Aorta (tissue), 5 donors: ENCODE data around the gene DAND5. TPM values are rescaled to one million over a fixed set of nuclear protein-coding genes. Genes with fewer than 3 reads are reported as not detected.
"Not testable (repeated sequence)": the region's sequence is repeated elsewhere in the genome, so short reads cannot be mapped to it uniquely, and the experiment has no call there.

ENCODE experiments used
- ATAC-seq: fragments of 200-7000 bp; cut with Tn5 transposase; one replicate; pipeline ENCODE4 v1.9.1; 2022; ENCODE audit warnings: moderate library complexity; ENCODE audit not compliant: low FRiP score
- DNase-seq, 2 donors: peaks; one replicate each; pipeline ENCODE4 v3.0.0-alpha.2; 2020
- H3K27ac ChIP-seq, 2 donors: one replicate each; pipeline ENCODE4 v1.5.1; 2013; ENCODE audit warnings: low read length in 2 of 2, mild to moderate bottlenecking in 2 of 2, moderate library complexity in 2 of 2, control low read depth in 1 of 2, inconsistent platforms in 1 of 2, low read depth in 1 of 2
- H3K27me3 ChIP-seq, 2 donors: one replicate each; pipeline ENCODE4 v1.6.1; 2013; ENCODE audit warnings: control low read depth in 1 of 2, low read length in 1 of 2, mild to moderate bottlenecking in 1 of 2, moderate library complexity in 1 of 2; ENCODE audit not compliant: insufficient read depth in 2 of 2, control insufficient read depth in 1 of 2
- H3K36me3 ChIP-seq, 2 donors: one replicate each; pipeline ENCODE4 v1.6.1; 2013; ENCODE audit warnings: control low read depth in 1 of 2, low read length in 1 of 2, mild to moderate bottlenecking in 1 of 2; ENCODE audit not compliant: insufficient read depth in 2 of 2, control insufficient read depth in 1 of 2
- H3K4me1 ChIP-seq, 2 donors: one replicate each; pipeline ENCODE4 v1.6.1; 2013; ENCODE audit warnings: low read length in 2 of 2, control low read depth in 1 of 2, mild to moderate bottlenecking in 1 of 2, moderate library complexity in 1 of 2; ENCODE audit not compliant: insufficient read depth in 2 of 2, control insufficient read depth in 1 of 2
- H3K4me3 ChIP-seq, 2 donors: one replicate each; pipeline ENCODE4 v1.5.1; 2013; ENCODE audit warnings: low read length in 2 of 2, control low read depth in 1 of 2, mild to moderate bottlenecking in 1 of 2
- H3K9me3 ChIP-seq: one replicate; pipeline ENCODE4 v1.6.1; 2013; ENCODE audit warnings: mild to moderate bottlenecking, low read length; ENCODE audit not compliant: control insufficient read depth
- WGBS, 2 donors: extraction: QIAGEN DNeasy Blood & Tissue Kit; methylation state at CpG; one replicate each; pipeline ENCODE4 v1.1.7; 2013; 5-methylcytosine and 5-hydroxymethylcytosine counted together
- intact Hi-C, 2 donors: fragments of 100-400 bp; cut with DNase I; formaldehyde crosslinking; loops; one replicate each; pipeline versions ENCODE4 v1.14.2 to v1.15.0; 2022
- polyA plus RNA-seq, 2 donors: library from polyadenylated mRNA; stranded (reverse); fragments of 200-250 nt; gene quantifications; one replicate each; pipeline ENCODE4 v1.2.3, GENCODE V29; 2013
- total RNA-seq, 2 donors: library from RNA; stranded (reverse); fragmentation: NEBNext Ultra II Directional; extraction: Animal tissue kit (Norgen Biotek cat#: 25700); gene quantifications; one replicate each; pipeline ENCODE4 v1.2.1, GENCODE V29; 2021
- donor health status: healthy with polysubstance abuse.
- donor health status: Bipolar disorder and iron deficiency.
- donor health status: DM: no; HTN: no; CAD: no.
- donor health status: DM: no; HTN: no; CAD: no.
- donor health status: DM: yes; HTN: yes; CAD: no.

DAND5 gene
- total and polyA plus RNA-seq, 4 donors = 0.13 TPM; not detected in 3

- intact Hi-C loops = loop anchor here (5.0 to 10.0 kb wide), 2 partner anchors 292 to 610 kb away; no protein-coding TSS in a partner anchor
- no peaks in the 10 kb centered on the region for H3K4me1 ChIP-seq
- no peaks in the 10 kb centered on the region for H3K9me3 ChIP-seq
- no peak overlapping the region for H3K4me3 ChIP-seq
- H3K27ac ChIP-seq = no peak overlapping the region
- ATAC-seq (no peak), DNase-seq (no peak)
- no peaks in the 10 kb centered on the region for H3K36me3 ChIP-seq
- 72 to 73% methylated on average over 14 to 17 of the region's 17 CpGs for WGBS, 2 donors
- no peaks in the 10 kb centered on the region for H3K27me3 ChIP-seq
Observed at GRCh38 chr19:12975221-12975741, 5.9 kb downstream of the DAND5 start.

GRCh38 chr19:12976109-12976508 is 6.7 kb downstream of the DAND5 start:
- not testable (repeated sequence) for H3K36me3 ChIP-seq, H3K4me3 ChIP-seq, H3K27ac ChIP-seq, H3K9me3 ChIP-seq, DNase-seq, ATAC-seq, H3K27me3 ChIP-seq, H3K4me1 ChIP-seq
- 81 to 86% methylated on average over 7 of the region's 7 CpGs for WGBS, 2 donors
- intact Hi-C loops = loop anchor here (5.0 to 10.0 kb wide), 2 partner anchors 291 to 609 kb away; no protein-coding TSS in a partner anchor

GRCh38 chr19:12979974-12980373 is 10.6 kb downstream of the DAND5 start:
- Histone ChIP-seq H3K36me3 (no peaks in the 10 kb centered on the region), H3K4me1 (no peaks in the 10 kb centered on the region), H3K27me3 (no peaks in the 10 kb centered on the region), H3K4me3 (no peak overlapping the region), H3K9me3 (no peaks in the 10 kb centered on the region), H3K27ac (no peak overlapping the region)
- DNase-seq (no peak), ATAC-seq (no peak)
- 92 to 96% methylated on average over 3 of the region's 3 CpGs for WGBS, 2 donors
- intact Hi-C loops = loop anchor here (2.0 to 10.0 kb wide), 4 partner anchors 115 to 605 kb away; no protein-coding TSS in a partner anchor

- Histone ChIP-seq H3K36me3 (no peaks in the 10 kb centered on the region), H3K27ac (no peak overlapping the region), H3K4me1 (no peaks in the 10 kb centered on the region), H3K4me3 (no peak overlapping the region), H3K27me3 (no peaks in the 10 kb centered on the region), H3K9me3 (no peaks in the 10 kb centered on the region)
- intact Hi-C loops = loop anchor here in 1 of 2 donors (1.0 kb wide), 1 partner anchor 111 kb away; no protein-coding TSS in a partner anchor
- 89 to 90% methylated on average over 6 of the region's 6 CpGs for WGBS, 2 donors
- DNase-seq (no peak), ATAC-seq (no peak)
Observed at GRCh38 chr19:12982648-12983047, 13.3 kb downstream of the DAND5 start.

- Histone ChIP-seq H3K27me3 (no peaks in the 10 kb centered on the region), H3K4me3 (no peak overlapping the region), H3K4me1 (no peaks in the 10 kb centered on the region), H3K36me3 (no peaks in the 10 kb centered on the region), H3K27ac (no peak overlapping the region), H3K9me3 (no peaks in the 10 kb centered on the region)
- intact Hi-C loops = loop anchor here in 1 of 2 donors (1.0 kb wide), 1 partner anchor 110 kb away; no protein-coding TSS in a partner anchor
- 56 to 58% methylated on average over 10 of the region's 10 CpGs for WGBS, 2 donors
- no peak for ATAC-seq
- DNase-seq = no peak
Observed at GRCh38 chr19:12983091-12983490, 13.7 kb downstream of the DAND5 start.

- WGBS, 2 donors = 10 to 16% methylated on average over 32 to 51 of the region's 51 CpGs
- DNase-seq = peak; percentile 81 to 93
- ATAC-seq = peak; percentile 93
- Histone ChIP-seq H3K36me3 (no peaks in the 10 kb centered on the region), H3K27ac (no peak overlapping the region), H3K4me1 (no peaks in the 10 kb centered on the region), H3K27me3 (no peaks in the 10 kb centered on the region), H3K4me3 (no peak overlapping the region), H3K9me3 (no peaks in the 10 kb centered on the region)
- intact Hi-C loops = loop anchor here in 1 of 2 donors (1.0 kb wide), 1 partner anchor 110 kb away; no protein-coding TSS in a partner anchor
Observed at GRCh38 chr19:12983542-12984142, 14.3 kb downstream of the DAND5 start.

GRCh38 chr19:12984143-12984627 is 14.8 kb downstream of the DAND5 start:
- Histone ChIP-seq H3K4me3 (no peak overlapping the region), H3K36me3 (no peaks in the 10 kb centered on the region), H3K27ac (no peak overlapping the region), H3K27me3 (no peaks in the 10 kb centered on the region), H3K4me1 (no peaks in the 10 kb centered on the region), H3K9me3 (no peaks in the 10 kb centered on the region)
- intact Hi-C loops = no loop called here
- 71 to 77% methylated on average over 3 of the region's 3 CpGs for WGBS, 2 donors
- no peak for DNase-seq
- ATAC-seq = no peak

GRCh38 chr19:12984683-12985048 is 15.3 kb downstream of the DAND5 start:
- no peak for ATAC-seq
- intact Hi-C loops = no loop called here
- H3K27ac ChIP-seq = no peak overlapping the region

More at GRCh38 chr19:12984683-12985048, 15.3 kb downstream of the DAND5 start:
- Histone ChIP-seq H3K4me1 (no peaks in the 10 kb centered on the region), H3K4me3 (no peak overlapping the region), H3K9me3 (no peaks in the 10 kb centered on the region), H3K27me3 (no peaks in the 10 kb centered on the region), H3K36me3 (no peaks in the 10 kb centered on the region)
- WGBS, 2 donors = 39 to 40% methylated on average over 10 of the region's 10 CpGs
- no peak for DNase-seq
